ENCODE measurements around the gene GTPBP8. TPM values are rescaled to one million over a fixed set of nuclear protein-coding genes. Genes with fewer than 3 reads are reported as not detected.

The GTPBP8 gene
- total and polyA plus RNA-seq, 10 of the 15 experiments (the other 5 are each of a cell fraction or from before 2014, with no cell fraction given), result 10.3 to 29.0 (median 17.0) TPM

DNA sequence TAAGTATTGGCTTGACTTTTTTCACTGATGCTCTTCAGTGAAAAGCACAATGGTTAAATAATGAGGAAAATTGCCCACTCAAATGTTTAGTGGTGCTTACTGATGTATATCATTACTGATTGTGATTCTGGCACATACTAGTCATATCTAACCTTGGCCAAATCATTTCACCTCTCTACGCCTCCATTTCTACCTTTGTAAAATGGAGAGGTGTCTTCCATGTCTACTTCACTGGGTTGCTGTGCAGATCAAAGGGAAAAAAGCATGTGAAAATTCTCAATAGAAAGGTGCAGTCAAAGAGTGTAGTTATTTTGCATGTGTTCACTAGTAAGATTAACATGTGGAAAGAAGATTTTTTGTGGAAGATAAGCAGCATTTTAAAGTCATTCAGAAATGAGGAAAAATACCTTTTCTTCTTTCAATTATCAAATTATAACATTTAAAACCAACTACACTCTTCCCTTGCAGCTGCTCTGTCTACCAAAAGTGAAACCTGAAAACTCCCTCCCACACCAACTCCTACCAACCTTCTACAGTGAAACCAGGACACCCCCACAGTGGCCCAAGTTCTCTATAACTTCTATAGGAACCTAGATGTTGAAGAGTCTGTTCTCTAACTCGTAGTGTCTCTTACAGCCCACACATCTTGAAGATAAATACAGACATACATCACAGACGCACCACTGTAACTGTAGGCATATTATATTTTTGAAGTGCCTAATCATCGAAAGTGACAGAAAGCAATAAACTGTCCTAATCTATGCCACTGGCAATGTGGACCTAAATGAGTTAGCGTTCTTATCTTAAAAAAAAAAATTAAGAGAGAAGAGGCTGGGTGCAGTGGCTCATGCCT lies 17.2 kb upstream of the GTPBP8 start (continued):
- TF ChIP-seq NFXL1 (IDR thresholded peaks at IDR 0.05; ENCODE audit: borderline replicate concordance), result no peak
- peak; percentile 76 for TF ChIP-seq BMI1 (IDR thresholded peaks at IDR 0.05; ENCODE audit: borderline replicate concordance)
- no peak for TF ChIP-seq KAT2A (conservative IDR thresholded peaks at IDR 0.05; ENCODE audit: control insufficient read depth, low read depth, low read length)
- TF ChIP-seq NBN (IDR thresholded peaks at IDR 0.05), result peak; percentile 53
- no peak for TF ChIP-seq POLR2AphosphoS2 (IDR thresholded peaks at IDR 0.05; ENCODE audit: low read depth, low read length)
- TF ChIP-seq HDAC2 (IDR thresholded peaks at IDR 0.05), result no peak
- no peak for TF ChIP-seq BRCA1 (IDR thresholded peaks at IDR 0.05; ENCODE audit: low read depth, low read length)
- no peak for TF ChIP-seq PAX8 (IDR thresholded peaks at IDR 0.05)
- peak; percentile 59; the same call in 1 of the 2 replicates for TF ChIP-seq RELB (IDR thresholded peaks at IDR 0.05; ENCODE audit: low read depth)
- TF ChIP-seq CREM (IDR thresholded peaks at IDR 0.05; ENCODE audit: low read depth), result peak; percentile 66
- TF ChIP-seq CREB1 (IDR thresholded peaks at IDR 0.05; ENCODE audit: low read depth), result peak; percentile 31; the same call in 1 of the 2 replicates
- no peak for TF ChIP-seq ZNF274 (IDR thresholded peaks at IDR 0.05; ENCODE audit: insufficient read depth, insufficient read length)
- peak in 1 of 2 experiments; percentile 94; a peak in 2 of 4 replicates for TF ChIP-seq CEBPB (IDR thresholded peaks at IDR 0.05; ENCODE audit: borderline replicate concordance in 1 of 2, low read depth in 2 of 2, low read length in 2 of 2)
- no peak for TF ChIP-seq SUZ12 (IDR thresholded peaks at IDR 0.05; ENCODE audit: unreplicated experiment)
- TF ChIP-seq, protein P1, sequence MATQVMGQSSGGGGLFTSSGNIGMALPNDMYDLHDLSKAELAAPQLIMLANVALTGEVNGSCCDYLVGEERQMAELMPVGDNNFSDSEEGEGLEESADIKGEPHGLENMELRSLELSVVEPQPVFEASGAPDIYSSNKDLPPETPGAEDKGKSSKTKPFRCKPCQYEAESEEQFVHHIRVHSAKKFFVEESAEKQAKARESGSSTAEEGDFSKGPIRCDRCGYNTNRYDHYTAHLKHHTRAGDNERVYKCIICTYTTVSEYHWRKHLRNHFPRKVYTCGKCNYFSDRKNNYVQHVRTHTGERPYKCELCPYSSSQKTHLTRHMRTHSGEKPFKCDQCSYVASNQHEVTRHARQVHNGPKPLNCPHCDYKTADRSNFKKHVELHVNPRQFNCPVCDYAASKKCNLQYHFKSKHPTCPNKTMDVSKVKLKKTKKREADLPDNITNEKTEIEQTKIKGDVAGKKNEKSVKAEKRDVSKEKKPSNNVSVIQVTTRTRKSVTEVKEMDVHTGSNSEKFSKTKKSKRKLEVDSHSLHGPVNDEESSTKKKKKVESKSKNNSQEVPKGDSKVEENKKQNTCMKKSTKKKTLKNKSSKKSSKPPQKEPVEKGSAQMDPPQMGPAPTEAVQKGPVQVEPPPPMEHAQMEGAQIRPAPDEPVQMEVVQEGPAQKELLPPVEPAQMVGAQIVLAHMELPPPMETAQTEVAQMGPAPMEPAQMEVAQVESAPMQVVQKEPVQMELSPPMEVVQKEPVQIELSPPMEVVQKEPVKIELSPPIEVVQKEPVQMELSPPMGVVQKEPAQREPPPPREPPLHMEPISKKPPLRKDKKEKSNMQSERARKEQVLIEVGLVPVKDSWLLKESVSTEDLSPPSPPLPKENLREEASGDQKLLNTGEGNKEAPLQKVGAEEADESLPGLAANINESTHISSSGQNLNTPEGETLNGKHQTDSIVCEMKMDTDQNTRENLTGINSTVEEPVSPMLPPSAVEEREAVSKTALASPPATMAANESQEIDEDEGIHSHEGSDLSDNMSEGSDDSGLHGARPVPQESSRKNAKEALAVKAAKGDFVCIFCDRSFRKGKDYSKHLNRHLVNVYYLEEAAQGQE (IDR thresholded peaks at IDR 0.05; ENCODE audit: low read depth, low read length), result no peak
- TF ChIP-seq YBX1 (IDR thresholded peaks at IDR 0.05), result no peak
- no peak; the same call in none of the 2 replicates for TF ChIP-seq EED (IDR thresholded peaks at IDR 0.05; ENCODE audit: low read depth)
- no peak for TF ChIP-seq GATAD2B (conservative IDR thresholded peaks at IDR 0.05; ENCODE audit: low read depth)
- peak; percentile 63; the same call in 1 of the 2 replicates for TF ChIP-seq YY1 (IDR thresholded peaks at IDR 0.05; ENCODE audit: low read depth, low read length)
- TF ChIP-seq RCOR1 (conservative IDR thresholded peaks at IDR 0.05; ENCODE audit: low read depth, low read length), result no peak
- TF ChIP-seq, protein P2, sequence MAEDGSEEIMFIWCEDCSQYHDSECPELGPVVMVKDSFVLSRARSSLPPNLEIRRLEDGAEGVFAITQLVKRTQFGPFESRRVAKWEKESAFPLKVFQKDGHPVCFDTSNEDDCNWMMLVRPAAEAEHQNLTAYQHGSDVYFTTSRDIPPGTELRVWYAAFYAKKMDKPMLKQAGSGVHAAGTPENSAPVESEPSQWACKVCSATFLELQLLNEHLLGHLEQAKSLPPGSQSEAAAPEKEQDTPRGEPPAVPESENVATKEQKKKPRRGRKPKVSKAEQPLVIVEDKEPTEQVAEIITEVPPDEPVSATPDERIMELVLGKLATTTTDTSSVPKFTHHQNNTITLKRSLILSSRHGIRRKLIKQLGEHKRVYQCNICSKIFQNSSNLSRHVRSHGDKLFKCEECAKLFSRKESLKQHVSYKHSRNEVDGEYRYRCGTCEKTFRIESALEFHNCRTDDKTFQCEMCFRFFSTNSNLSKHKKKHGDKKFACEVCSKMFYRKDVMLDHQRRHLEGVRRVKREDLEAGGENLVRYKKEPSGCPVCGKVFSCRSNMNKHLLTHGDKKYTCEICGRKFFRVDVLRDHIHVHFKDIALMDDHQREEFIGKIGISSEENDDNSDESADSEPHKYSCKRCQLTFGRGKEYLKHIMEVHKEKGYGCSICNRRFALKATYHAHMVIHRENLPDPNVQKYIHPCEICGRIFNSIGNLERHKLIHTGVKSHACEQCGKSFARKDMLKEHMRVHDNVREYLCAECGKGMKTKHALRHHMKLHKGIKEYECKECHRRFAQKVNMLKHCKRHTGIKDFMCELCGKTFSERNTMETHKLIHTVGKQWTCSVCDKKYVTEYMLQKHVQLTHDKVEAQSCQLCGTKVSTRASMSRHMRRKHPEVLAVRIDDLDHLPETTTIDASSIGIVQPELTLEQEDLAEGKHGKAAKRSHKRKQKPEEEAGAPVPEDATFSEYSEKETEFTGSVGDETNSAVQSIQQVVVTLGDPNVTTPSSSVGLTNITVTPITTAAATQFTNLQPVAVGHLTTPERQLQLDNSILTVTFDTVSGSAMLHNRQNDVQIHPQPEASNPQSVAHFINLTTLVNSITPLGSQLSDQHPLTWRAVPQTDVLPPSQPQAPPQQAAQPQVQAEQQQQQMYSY (CRISPR knock-in tag; IDR thresholded peaks at IDR 0.05), result no peak
- TF ChIP-seq IKZF1 (conservative IDR thresholded peaks at IDR 0.05), result peak; percentile 62
- TF ChIP-seq TCF12 (IDR thresholded peaks at IDR 0.05; ENCODE audit: low read depth, low read length), result peak; percentile 86; the same call in 1 of the 2 replicates

Data from GM12878 (cell line).